Fibroblast of skin of left biceps (primary cell): Measurements from ENCODE around the gene ERO1B.

Experiments
- DNase-seq, 2 experiments: peaks; one replicate each; pipeline ENCODE4 v3.0.0-alpha.2; 2013; ENCODE audit warnings: low read depth in 2 of 2

The ERO1B gene

GRCh38 chr1:236301080-236301957, 19.6 kb upstream of the ERO1B start:
- no peak for DNase-seq

GRCh38 chr1:236297161-236297560, 15.4 kb upstream of the ERO1B start:
- DNase-seq, result no peak

- no peak for DNase-seq
Observed at GRCh38 chr1:236292425-236292824, 10.7 kb upstream of the ERO1B start.

GRCh38 chr1:236289492-236290131, 7.9 kb upstream of the ERO1B start:
- DNase-seq, result no peak

GRCh38 chr1:236288620-236288976, 6.8 kb upstream of the ERO1B start:
- no peak for DNase-seq

GRCh38 chr1:236287757-236288619, 6.2 kb upstream of the ERO1B start:
- no peak for DNase-seq

- DNase-seq, result no peak
Observed at GRCh38 chr1:236287356-236287755, 5.6 kb upstream of the ERO1B start.

- no peak for DNase-seq
Observed at GRCh38 chr1:236284291-236284721, 2.5 kb upstream of the ERO1B start.

GRCh38 chr1:236282719-236283118, 961 bp upstream of the ERO1B start:
- no peak for DNase-seq

GRCh38 chr1:236282425-236282716, 613 bp upstream of the ERO1B start:
- DNase-seq, result no peak

GRCh38 chr1:236281198-236281653, 532 bp downstream of the ERO1B start:
- DNase-seq, result no peak

GRCh38 chr1:236280438-236281197, 1.1 kb downstream of the ERO1B start:
- DNase-seq, result no peak

GRCh38 chr1:236275586-236275985, 6.2 kb downstream of the ERO1B start:
- DNase-seq, result no peak

- no peak for DNase-seq
Observed at GRCh38 chr1:236275061-236275460, 6.7 kb downstream of the ERO1B start.

GRCh38 chr1:236273358-236273757, 8.4 kb downstream of the ERO1B start:
- no peak for DNase-seq

- DNase-seq, result no peak
Observed at GRCh38 chr1:236269439-236269838, 12.3 kb downstream of the ERO1B start.

GRCh38 chr1:236261898-236262297, 19.9 kb downstream of the ERO1B start:
- DNase-seq, result no peak

GRCh38 chr1:236261033-236261432, 20.7 kb downstream of the ERO1B start:
- DNase-seq, result no peak

GRCh38 chr1:236259043-236259442, 22.7 kb downstream of the ERO1B start:
- DNase-seq, result no peak

GRCh38 chr1:236258114-236258622, 23.6 kb downstream of the ERO1B start:
- no peak for DNase-seq

- DNase-seq, result no peak
Observed at GRCh38 chr1:236257216-236257615, 24.5 kb downstream of the ERO1B start.
